Upper lobe of left lung (tissue), 4 donors: ENCODE data around the gene FAM53B.

Experiments
- EP300 ChIP-seq, 4 donors: sonication (generic); formaldehyde crosslinking; IDR thresholded peaks; one replicate each; pipeline ENCODE4 v1.5.1; 2017; ENCODE audit warnings: antibody characterized with exemption in 4 of 4, control low read depth in 2 of 4
- POLR2A ChIP-seq, 4 donors: fragments of 450-650 bp; IDR thresholded peaks; one replicate each; pipeline ENCODE4 v1.5.1; 2016 to 2017; ENCODE audit warnings: antibody characterized with exemption in 4 of 4, mild to moderate bottlenecking in 2 of 4
- POLR2AphosphoS5 ChIP-seq, 2 donors: sonication (generic); formaldehyde crosslinking; IDR thresholded peaks; one replicate each; pipeline ENCODE4 v1.5.1; 2017; ENCODE audit warnings: antibody characterized with exemption in 2 of 2
- TF ChIP-seq, protein P1 (sequence below), 6 experiments: fragments of 450-650 bp in 4 of 6; fragments of 200-600 bp in 2 of 6; sonication (generic) in 2 of 6; IDR thresholded peaks; one replicate each; pipeline ENCODE4 v1.5.1; 2016 to 2019; ENCODE audit warnings: antibody characterized with exemption in 6 of 6

GRCh38 chr10:124597846-124598165, 146.4 kb downstream of the FAM53B start:
- TF ChIP-seq, protein P1, sequence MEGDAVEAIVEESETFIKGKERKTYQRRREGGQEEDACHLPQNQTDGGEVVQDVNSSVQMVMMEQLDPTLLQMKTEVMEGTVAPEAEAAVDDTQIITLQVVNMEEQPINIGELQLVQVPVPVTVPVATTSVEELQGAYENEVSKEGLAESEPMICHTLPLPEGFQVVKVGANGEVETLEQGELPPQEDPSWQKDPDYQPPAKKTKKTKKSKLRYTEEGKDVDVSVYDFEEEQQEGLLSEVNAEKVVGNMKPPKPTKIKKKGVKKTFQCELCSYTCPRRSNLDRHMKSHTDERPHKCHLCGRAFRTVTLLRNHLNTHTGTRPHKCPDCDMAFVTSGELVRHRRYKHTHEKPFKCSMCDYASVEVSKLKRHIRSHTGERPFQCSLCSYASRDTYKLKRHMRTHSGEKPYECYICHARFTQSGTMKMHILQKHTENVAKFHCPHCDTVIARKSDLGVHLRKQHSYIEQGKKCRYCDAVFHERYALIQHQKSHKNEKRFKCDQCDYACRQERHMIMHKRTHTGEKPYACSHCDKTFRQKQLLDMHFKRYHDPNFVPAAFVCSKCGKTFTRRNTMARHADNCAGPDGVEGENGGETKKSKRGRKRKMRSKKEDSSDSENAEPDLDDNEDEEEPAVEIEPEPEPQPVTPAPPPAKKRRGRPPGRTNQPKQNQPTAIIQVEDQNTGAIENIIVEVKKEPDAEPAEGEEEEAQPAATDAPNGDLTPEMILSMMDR (IDR thresholded peaks at IDR 0.05): no peak
- TF ChIP-seq POLR2AphosphoS5 (IDR thresholded peaks at IDR 0.05): no peak
- no peak for TF ChIP-seq EP300 (IDR thresholded peaks at IDR 0.05)
- no peak for TF ChIP-seq POLR2A (IDR thresholded peaks at IDR 0.05)
